Stomach (tissue), 9 donors: ENCODE measurements around the gene ATG5. TPM values are rescaled to one million over a fixed set of nuclear protein-coding genes. Genes with fewer than 3 reads are reported as not detected.

Experiments
- DNase-seq, 2 donors: peaks; one replicate each; pipeline versions ENCODE4 v3.0.0 to v3.0.0-alpha.2; 2013 to 2019
- H3K27ac ChIP-seq, 5 donors: fragments of 200-600 bp in 4 of 5; sonication (generic) in 4 of 5; one replicate each; pipeline ENCODE4 v1.5.1; 2013 to 2019; ENCODE audit warnings: mild to moderate bottlenecking in 1 of 5, moderate library complexity in 1 of 5
- H3K27me3 ChIP-seq, 3 donors: fragments of 200-600 bp; sonication (generic); one replicate each; pipeline ENCODE4 v1.5.1; 2017 to 2019; ENCODE audit warnings: mixed run types in 1 of 3
- H3K36me3 ChIP-seq, 4 donors: fragments of 200-600 bp; sonication (generic); 1 replicate in 3 of 4; 2 replicates in 1 of 4; pipeline ENCODE4 v1.5.1; 2016 to 2019
- H3K4me1 ChIP-seq, 4 donors: fragments of 200-600 bp; sonication (generic); one replicate each; pipeline ENCODE4 v1.5.1; 2016 to 2019
- H3K4me3 ChIP-seq, 4 donors: fragments of 200-600 bp; sonication (generic) in 3 of 4; one replicate each; pipeline ENCODE4 v1.5.1; 2016 to 2019; ENCODE audit warnings: mild to moderate bottlenecking in 1 of 4
- H3K9me3 ChIP-seq, 4 donors: fragments of 200-600 bp; sonication (generic); one replicate each; pipeline ENCODE4 v1.5.1; 2016 to 2019
- EP300 ChIP-seq: sonication (generic); formaldehyde crosslinking; IDR thresholded peaks from one replicate; pipeline ENCODE4 v1.6.1; 2017; ENCODE audit warnings: antibody characterized with exemption
- POLR2A ChIP-seq, 4 donors: fragments of 450-650 bp; IDR thresholded peaks; one replicate each; pipeline ENCODE4 v1.6.1; 2016; ENCODE audit warnings: antibody characterized with exemption in 4 of 4, control low read depth in 2 of 4, mild to moderate bottlenecking in 1 of 4, moderate library complexity in 1 of 4
- POLR2AphosphoS5 ChIP-seq, 3 donors: sonication (generic); formaldehyde crosslinking; IDR thresholded peaks; one replicate each; pipeline ENCODE4 v1.6.1; 2016; ENCODE audit warnings: antibody characterized with exemption in 3 of 3
- WGBS, 5 donors: extraction: QIAGEN DNeasy Blood & Tissue Kit in 3 of 5; methylation state at CpG; one replicate each; pipeline versions ENCODE4 v1.1.5 to v1.1.7; 2013 to 2018; 5-methylcytosine and 5-hydroxymethylcytosine counted together
- intact Hi-C: fragments of 100-400 bp; cut with DNase I; formaldehyde crosslinking; loops from one replicate; pipeline ENCODE4 v1.15.1; 2023; ENCODE audit warnings: low total_unique reads
- polyA plus RNA-seq, 3 donors: library from polyadenylated mRNA; stranded (reverse); fragments of 200-250 nt; gene quantifications; one replicate each; pipeline ENCODE4 v1.2.3, GENCODE V29; 2013
- total RNA-seq, 5 donors: library from RNA; depleted of rRNA; stranded (reverse); fragments of >200 nt; gene quantifications; one replicate each; pipeline versions ENCODE4 v1.1.0 to v1.2.3, GENCODE V29; 2014 to 2016
- TF ChIP-seq, protein P1 (sequence below), 7 experiments: fragments of 450-650 bp in 4 of 7; fragments of 200-600 bp in 3 of 7; sonication (generic) in 3 of 7; IDR thresholded peaks; one replicate each; pipeline ENCODE4 v1.5.1; 2016 to 2019; ENCODE audit warnings: antibody characterized with exemption in 7 of 7, control low read depth in 2 of 7, mild to moderate bottlenecking in 1 of 7
- donor health status: healthy with polysubstance abuse.
- donor health status: Bipolar disorder and iron deficiency.
- donor health status: healthy.

Gene ATG5
- total and polyA plus RNA-seq, 8 donors, result 12.8 to 89.4 (median 25.5) TPM

DNA sequence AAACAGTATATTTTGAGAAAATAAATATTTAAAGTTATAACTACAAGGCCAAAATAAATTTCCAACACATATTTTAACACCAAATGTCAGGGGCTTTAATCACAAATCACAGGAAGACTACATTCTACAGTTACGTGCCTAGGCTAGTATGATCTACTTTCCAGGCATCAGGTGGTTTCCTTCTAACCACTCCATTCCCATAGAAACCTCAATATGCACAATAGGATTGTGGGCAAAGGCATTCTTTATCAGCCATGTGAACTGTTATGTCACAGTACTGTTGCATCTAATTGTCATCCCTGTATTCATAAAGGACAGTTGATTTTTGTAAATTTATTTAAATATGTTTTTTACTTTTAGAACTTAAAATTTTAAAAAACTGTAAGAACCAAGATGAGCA, 32.4 kb downstream of the ATG5 start:
- intact Hi-C loops, result no loop called here
- WGBS, 5 donors, result 80 to 98% (median 95%) methylated on average over 1 of the region's 1 CpG

DNA sequence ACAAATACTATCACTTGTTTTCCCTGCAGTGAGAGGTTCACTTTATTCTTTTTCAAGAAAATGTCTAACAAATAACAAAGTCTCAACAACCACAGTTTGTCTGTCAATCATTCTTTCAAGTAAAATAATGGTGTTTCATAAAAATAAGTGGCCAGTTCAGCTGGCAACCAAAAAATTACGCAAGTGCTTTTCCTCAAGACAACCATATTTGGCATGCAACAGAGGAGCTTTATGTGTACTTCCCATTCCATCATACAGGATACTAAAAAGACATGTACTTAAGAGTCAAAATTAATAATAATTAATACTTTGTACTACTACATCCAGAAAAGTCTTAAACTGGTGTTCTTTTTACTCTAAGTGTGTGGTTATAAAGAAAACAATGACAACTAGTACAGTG, 34.6 kb downstream of the ATG5 start:
- DNase-seq, result no peak
- no peak overlapping the region for H3K4me3 ChIP-seq
- no peaks in the 10 kb centered on the region for H3K27me3 ChIP-seq
- no peak overlapping the region for H3K27ac ChIP-seq
- peaks cover 0 to 6% (median 0%) of the 10 kb centered on the region in 4 donors for H3K9me3 ChIP-seq
- H3K36me3 ChIP-seq, result peaks cover 11 to 23% (median 19%) of the 10 kb centered on the region in 4 donors
- intact Hi-C loops, result no loop called here
- peaks cover 0 to 9% (median 0%) of the 10 kb centered on the region in 4 donors for H3K4me1 ChIP-seq
- whole genome bisulfite sequencing, 5 donors, result 93 to 100% (median 98%) methylated on average over 1 of the region's 1 CpG
- TF ChIP-seq, protein P1, sequence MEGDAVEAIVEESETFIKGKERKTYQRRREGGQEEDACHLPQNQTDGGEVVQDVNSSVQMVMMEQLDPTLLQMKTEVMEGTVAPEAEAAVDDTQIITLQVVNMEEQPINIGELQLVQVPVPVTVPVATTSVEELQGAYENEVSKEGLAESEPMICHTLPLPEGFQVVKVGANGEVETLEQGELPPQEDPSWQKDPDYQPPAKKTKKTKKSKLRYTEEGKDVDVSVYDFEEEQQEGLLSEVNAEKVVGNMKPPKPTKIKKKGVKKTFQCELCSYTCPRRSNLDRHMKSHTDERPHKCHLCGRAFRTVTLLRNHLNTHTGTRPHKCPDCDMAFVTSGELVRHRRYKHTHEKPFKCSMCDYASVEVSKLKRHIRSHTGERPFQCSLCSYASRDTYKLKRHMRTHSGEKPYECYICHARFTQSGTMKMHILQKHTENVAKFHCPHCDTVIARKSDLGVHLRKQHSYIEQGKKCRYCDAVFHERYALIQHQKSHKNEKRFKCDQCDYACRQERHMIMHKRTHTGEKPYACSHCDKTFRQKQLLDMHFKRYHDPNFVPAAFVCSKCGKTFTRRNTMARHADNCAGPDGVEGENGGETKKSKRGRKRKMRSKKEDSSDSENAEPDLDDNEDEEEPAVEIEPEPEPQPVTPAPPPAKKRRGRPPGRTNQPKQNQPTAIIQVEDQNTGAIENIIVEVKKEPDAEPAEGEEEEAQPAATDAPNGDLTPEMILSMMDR (IDR thresholded peaks at IDR 0.05), result no peak

More for the DNA sequence above, 32.4 kb downstream of the ATG5 start:
- DNase-seq, result no peak
- Histone ChIP-seq H3K4me1 (peaks cover 0 to 9% (median 0%) of the 10 kb centered on the region in 4 donors), H3K4me3 (no peak overlapping the region), H3K36me3 (peaks cover 11 to 23% (median 19%) of the 10 kb centered on the region in 4 donors), H3K27ac (no peak overlapping the region), H3K9me3 (peaks cover 0 to 6% (median 0%) of the 10 kb centered on the region in 4 donors), H3K27me3 (no peaks in the 10 kb centered on the region)
- TF ChIP-seq POLR2AphosphoS5 (IDR thresholded peaks at IDR 0.05), result no peak
- no peak for TF ChIP-seq EP300
- TF ChIP-seq, protein P1 (IDR thresholded peaks at IDR 0.05), result no peak
- TF ChIP-seq POLR2A (IDR thresholded peaks at IDR 0.05), result no peak

DNA sequence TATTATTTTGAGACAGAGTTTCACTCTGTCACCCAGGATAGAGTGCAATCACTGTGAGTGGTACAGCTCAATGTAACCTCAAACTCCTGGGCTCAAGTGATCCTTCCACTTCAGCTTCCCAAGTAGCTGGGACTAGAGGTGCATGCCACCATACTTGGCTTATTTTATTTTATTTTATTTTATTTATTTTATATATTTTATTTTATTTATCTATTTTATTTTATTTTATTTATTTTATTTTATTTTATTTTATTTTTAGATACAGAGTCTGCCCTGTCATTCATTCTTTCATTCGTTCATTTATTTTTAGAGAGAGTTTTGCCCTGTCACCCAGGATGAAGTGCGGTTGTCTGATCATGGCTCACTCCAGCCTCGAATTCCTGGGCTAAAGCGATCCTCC, 35.5 kb downstream of the ATG5 start:
- intact Hi-C loops, result no loop called here
- no peak overlapping the region for H3K27ac ChIP-seq
- WGBS, 5 donors, result 94 to 99% (median 97%) methylated on average over 4 of the region's 4 CpGs
- no peak for DNase-seq
- no peak for TF ChIP-seq POLR2A (IDR thresholded peaks at IDR 0.05)
- no peak for TF ChIP-seq POLR2AphosphoS5 (IDR thresholded peaks at IDR 0.05)
- TF ChIP-seq EP300, result no peak
- H3K27me3 ChIP-seq, result no peaks in the 10 kb centered on the region
- H3K9me3 ChIP-seq, result peaks cover 0 to 6% (median 0%) of the 10 kb centered on the region in 4 donors
- H3K4me1 ChIP-seq, result peaks cover 0 to 9% (median 0%) of the 10 kb centered on the region in 4 donors
- no peak overlapping the region for H3K4me3 ChIP-seq
- peaks cover 11 to 23% (median 19%) of the 10 kb centered on the region in 4 donors for H3K36me3 ChIP-seq

DNA sequence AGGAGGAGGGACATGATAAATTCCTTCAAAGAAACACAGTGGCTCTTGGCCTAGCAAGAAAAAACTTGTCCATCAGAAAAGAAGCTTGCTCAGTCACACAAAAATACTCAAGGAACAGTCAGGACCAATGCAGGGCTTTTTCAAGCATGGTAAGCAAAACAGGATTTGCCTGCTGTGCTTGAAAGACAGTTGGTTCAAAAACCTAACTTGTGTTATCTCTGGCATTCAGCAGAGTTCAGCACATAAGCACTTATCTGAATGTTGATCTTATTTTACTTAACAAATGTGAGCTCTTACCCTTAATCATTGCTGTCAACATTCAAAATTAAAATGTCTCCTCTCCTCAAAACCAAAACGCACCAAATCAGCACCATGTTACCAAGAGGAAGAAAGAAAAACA, 38.3 kb downstream of the ATG5 start:
- 65 to 88% (median 75%) methylated on average over 1 of the region's 1 CpG for WGBS, 5 donors
- no peak overlapping the region for H3K4me3 ChIP-seq
- DNase-seq, result no peak
- intact Hi-C loops, result no loop called here
- no peak for TF ChIP-seq POLR2A (IDR thresholded peaks at IDR 0.05)
- no peak for TF ChIP-seq POLR2AphosphoS5 (IDR thresholded peaks at IDR 0.05)
- no peak for TF ChIP-seq EP300
- TF ChIP-seq, protein P1 (IDR thresholded peaks at IDR 0.05), result no peak
- H3K27me3 ChIP-seq, result no peaks in the 10 kb centered on the region
- H3K27ac ChIP-seq, result no peak overlapping the region
- H3K36me3 ChIP-seq, result peaks cover 6 to 16% (median 14%) of the 10 kb centered on the region in 4 donors
- H3K9me3 ChIP-seq, result peaks cover 0 to 6% (median 0%) of the 10 kb centered on the region in 4 donors
- H3K4me1 ChIP-seq, result peaks cover 0 to 9% (median 0%) of the 10 kb centered on the region in 4 donors

DNA sequence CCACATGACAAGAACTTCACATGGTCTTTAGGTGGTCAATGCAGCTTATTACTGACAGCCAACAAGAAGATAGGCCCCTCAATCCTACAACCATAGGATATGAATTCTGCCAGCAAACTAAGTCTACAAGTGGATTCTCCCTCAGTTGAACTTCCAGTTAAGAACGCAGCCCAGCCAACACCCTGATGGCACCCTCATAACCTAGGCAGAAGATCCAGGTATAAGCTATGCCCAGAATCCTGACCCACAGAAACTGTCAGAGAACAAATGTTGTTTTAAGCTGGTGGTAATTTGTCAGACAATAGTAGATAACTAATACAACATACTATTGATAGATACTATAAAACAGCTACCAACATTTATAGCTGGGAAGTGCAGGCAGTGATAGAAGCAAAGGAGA, 38.8 kb downstream of the ATG5 start:
- intact Hi-C loops, result no loop called here
- no peak overlapping the region for H3K27ac ChIP-seq
- WGBS, 5 donors, result 94 to 100% (median 100%) methylated on average over 1 of the region's 1 CpG
- H3K9me3 ChIP-seq, result peaks cover 0 to 6% (median 0%) of the 10 kb centered on the region in 4 donors
- DNase-seq, result no peak
- H3K4me3 ChIP-seq, result no peak overlapping the region
- no peaks in the 10 kb centered on the region for H3K27me3 ChIP-seq
- no peak for TF ChIP-seq EP300
- no peak for TF ChIP-seq POLR2AphosphoS5 (IDR thresholded peaks at IDR 0.05)
- no peak for TF ChIP-seq POLR2A (IDR thresholded peaks at IDR 0.05)
- TF ChIP-seq, protein P1 (IDR thresholded peaks at IDR 0.05), result no peak
- peaks cover 0 to 9% (median 0%) of the 10 kb centered on the region in 4 donors for H3K4me1 ChIP-seq
- peaks cover 1 to 12% (median 9%) of the 10 kb centered on the region in 4 donors for H3K36me3 ChIP-seq
